ENCODE measurements around the gene RPL28. TPM values are rescaled to one million over a fixed set of nuclear protein-coding genes. Genes with fewer than 3 reads are reported as not detected.

The RPL28 gene
- total RNA-seq, 1 donor: 829 TPM

DNA sequence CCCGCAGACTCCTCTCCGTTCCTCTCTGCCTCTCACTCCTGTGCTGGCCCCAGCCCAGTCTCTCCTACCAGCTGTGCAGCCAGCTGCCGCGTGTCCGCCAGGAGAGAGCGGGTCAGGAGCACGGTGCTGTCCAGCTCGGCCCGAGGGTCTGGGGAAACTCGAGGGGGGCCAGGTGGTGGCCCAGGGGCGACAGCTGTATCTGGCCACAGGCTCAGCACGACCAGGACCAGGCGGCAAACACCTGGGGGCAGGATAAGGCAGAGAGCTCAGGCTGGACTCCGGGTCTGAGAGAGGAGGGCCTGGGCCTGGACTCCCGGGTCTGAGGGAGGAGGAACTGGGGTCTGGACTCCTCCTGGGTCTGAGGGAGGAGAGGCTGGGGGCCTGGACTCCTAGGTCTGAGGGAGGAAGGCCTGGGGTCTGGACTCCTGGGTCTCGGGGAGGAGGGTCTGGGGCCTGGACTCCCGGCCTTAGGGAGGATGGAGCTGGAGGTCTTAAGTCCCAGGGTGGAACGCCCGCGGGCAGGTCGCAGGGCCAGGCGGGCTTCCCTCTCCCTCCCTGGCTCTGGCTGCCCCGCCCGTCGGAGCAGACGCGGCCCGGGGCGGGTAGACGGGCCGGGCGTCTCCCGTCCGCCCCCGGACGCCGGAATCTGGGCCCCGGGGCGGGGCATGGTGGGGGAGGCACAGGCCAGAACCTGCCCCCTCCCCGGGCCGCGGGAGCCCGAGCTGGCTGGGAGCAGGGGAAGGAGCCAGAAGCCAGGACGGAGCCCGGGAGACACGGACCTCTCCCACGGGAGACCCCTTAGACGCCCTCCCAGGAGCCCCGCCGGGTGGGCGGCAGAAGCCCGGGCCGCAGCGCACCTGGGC lies 16.8 kb upstream of the RPL28 start:
- H3K4me3 ChIP-seq (ENCODE audit: low read depth, low read length): peak overlapping the region; percentile 67
- TF ChIP-seq, protein P1, sequence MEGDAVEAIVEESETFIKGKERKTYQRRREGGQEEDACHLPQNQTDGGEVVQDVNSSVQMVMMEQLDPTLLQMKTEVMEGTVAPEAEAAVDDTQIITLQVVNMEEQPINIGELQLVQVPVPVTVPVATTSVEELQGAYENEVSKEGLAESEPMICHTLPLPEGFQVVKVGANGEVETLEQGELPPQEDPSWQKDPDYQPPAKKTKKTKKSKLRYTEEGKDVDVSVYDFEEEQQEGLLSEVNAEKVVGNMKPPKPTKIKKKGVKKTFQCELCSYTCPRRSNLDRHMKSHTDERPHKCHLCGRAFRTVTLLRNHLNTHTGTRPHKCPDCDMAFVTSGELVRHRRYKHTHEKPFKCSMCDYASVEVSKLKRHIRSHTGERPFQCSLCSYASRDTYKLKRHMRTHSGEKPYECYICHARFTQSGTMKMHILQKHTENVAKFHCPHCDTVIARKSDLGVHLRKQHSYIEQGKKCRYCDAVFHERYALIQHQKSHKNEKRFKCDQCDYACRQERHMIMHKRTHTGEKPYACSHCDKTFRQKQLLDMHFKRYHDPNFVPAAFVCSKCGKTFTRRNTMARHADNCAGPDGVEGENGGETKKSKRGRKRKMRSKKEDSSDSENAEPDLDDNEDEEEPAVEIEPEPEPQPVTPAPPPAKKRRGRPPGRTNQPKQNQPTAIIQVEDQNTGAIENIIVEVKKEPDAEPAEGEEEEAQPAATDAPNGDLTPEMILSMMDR (IDR thresholded peaks at IDR 0.05; ENCODE audit: insufficient read depth, low read length): no peak
- DNase-seq (ENCODE audit: low read depth): peak; percentile 52

GRCh38 chr19:55369653-55370304 lies 16.0 kb upstream of the RPL28 start:
- TF ChIP-seq, protein P1 (IDR thresholded peaks at IDR 0.05; ENCODE audit: insufficient read depth, low read length): no peak
- DNase-seq (ENCODE audit: low read depth): peak; percentile 61
- peak overlapping the region; percentile 75 for H3K4me3 ChIP-seq (ENCODE audit: low read depth, low read length)

GRCh38 chr19:55370305-55370988 lies 15.3 kb upstream of the RPL28 start, which contains the start of gene IL11:
TSS of gene IL11 (minus strand) at chr19:55370463. CDS start at chr19:55370310, 153 bp downstream.
- DNase-seq (ENCODE audit: low read depth): peak; percentile 43
- TF ChIP-seq, protein P1 (IDR thresholded peaks at IDR 0.05; ENCODE audit: insufficient read depth, low read length): no peak
- peak within 1 kb of the TSS; percentile 75 for H3K4me3 ChIP-seq (ENCODE audit: low read depth, low read length)

DNA sequence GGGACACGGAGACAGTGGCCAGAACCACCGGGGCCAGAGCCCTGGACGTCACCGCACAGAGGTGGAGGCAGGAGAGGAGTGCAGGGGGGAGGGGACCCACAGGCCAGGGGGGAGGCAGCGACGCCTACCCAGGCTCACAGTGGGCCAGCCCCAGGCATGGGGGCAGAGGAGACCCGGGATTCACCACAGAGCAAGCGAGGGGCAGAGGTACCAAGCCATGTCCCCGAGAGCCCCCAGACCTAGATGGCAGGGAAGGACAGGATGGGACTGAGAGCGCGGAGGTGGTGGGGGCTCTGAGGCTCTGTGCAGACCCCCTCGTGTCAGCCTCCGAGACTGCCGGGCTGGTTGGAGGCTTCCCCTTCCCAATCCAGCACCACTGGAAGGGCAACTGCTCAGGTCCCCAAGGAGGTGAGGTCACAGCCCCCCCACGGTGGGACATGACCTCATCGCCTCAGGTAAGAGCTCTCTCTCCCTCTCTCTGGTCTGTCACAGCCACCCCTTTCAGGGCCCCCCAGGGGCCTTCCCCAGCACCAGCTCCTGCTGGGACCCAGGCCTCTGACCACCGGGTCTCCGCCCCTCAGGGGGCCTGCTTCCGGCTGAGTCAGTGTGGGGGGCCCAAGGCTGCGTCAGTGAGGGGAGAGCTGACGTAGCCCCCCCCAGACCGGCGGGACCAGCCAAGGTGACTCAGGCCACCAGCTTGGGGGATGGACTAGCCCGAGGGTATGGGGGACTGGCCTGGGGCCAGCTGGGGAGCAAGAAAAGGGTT lies 13.2 kb upstream of the RPL28 start:
- peak; percentile 52 for DNase-seq (ENCODE audit: low read depth)
- TF ChIP-seq, protein P1 (IDR thresholded peaks at IDR 0.05; ENCODE audit: insufficient read depth, low read length): no peak
- H3K4me3 ChIP-seq (ENCODE audit: low read depth, low read length): no peak overlapping the region

DNA sequence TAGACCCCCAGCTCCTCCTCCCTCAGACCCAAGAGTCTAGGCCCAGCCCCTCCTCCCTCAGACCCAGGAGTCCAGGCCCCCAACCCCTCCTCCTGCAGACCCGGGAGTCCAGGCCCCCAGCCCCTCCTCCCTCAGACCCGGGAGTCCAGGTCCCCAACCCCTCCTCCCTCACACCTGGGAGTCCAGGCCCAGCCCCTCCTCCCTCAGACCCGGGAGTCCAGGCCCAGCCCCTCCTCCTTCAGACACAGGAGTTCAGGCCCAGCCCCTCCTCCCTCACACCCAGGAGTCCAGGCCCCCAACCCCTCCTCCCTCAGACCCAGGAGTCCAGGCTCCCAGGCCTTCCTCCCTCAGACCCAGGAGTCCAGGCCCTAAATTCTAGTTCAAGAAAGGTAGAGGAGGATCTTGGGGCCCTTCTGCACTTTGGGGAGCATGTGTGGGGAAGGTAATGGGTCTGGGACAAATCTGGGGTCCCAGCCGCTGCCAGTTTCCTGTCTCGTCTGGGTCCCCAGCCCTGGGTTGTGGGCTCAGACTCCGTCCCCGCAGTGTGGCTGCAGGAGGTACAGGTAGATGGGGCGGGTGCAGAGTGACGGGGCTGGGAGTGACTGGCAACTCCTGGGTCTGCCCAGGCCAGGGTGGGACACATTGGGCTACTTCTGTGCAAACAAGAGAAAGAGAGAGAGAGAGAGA lies 12.3 kb upstream of the RPL28 start:
- no peak for DNase-seq (ENCODE audit: low read depth)
- TF ChIP-seq, protein P1 (IDR thresholded peaks at IDR 0.05; ENCODE audit: insufficient read depth, low read length): no peak
- H3K4me3 ChIP-seq (ENCODE audit: low read depth, low read length): no peak overlapping the region
